Endothelial cell (in vitro differentiated cells): ENCODE results near the gene WDR5B. TPM values are rescaled to one million over a fixed set of nuclear protein-coding genes. Genes with fewer than 3 reads are reported as not detected.
A peak's percentile ranks its signal among the peaks of the same experiment; 100 is the strongest.
"Not testable (repeated sequence)": the region's sequence is repeated elsewhere in the genome, so short reads cannot be mapped to it uniquely, and the experiment has no call there.

Experiments used
- DNase-seq: peaks from one replicate; pipeline ENCODE4 v3.0.0; 2021; ENCODE audit warnings: low spot score
- H3K27ac Mint-ChIP-seq: one replicate; pipeline ENCODE4 v1.8.0; 2021; ENCODE audit warnings: mixed read lengths, inconsistent platforms; ENCODE audit not compliant: unreplicated experiment
- H3K27me3 Mint-ChIP-seq: one replicate; pipeline ENCODE4 v1.8.0; 2021; ENCODE audit warnings: mild to moderate bottlenecking, moderate library complexity, mixed read lengths, inconsistent platforms; ENCODE audit not compliant: unreplicated experiment
- H3K36me3 Mint-ChIP-seq: one replicate; pipeline ENCODE4 v1.8.0; 2021; ENCODE audit warnings: mild to moderate bottlenecking, low read depth, mixed read lengths, inconsistent platforms; ENCODE audit not compliant: unreplicated experiment
- H3K4me1 Mint-ChIP-seq: one replicate; pipeline ENCODE4 v1.8.0; 2021; ENCODE audit warnings: mild to moderate bottlenecking, mixed read lengths, inconsistent platforms; ENCODE audit not compliant: unreplicated experiment
- H3K4me3 Mint-ChIP-seq: one replicate; pipeline ENCODE4 v1.8.0; 2021; ENCODE audit warnings: mild to moderate bottlenecking, mixed read lengths, inconsistent platforms; ENCODE audit not compliant: unreplicated experiment
- H3K9me3 Mint-ChIP-seq: one replicate; pipeline ENCODE4 v1.8.0; 2021; ENCODE audit warnings: mixed read lengths, inconsistent platforms; ENCODE audit not compliant: unreplicated experiment
- total RNA-seq: library from RNA; stranded (reverse); fragmentation: NEBNext Ultra II Directional; extraction: Animal tissue kit (Norgen Biotek cat#: 25700); gene quantifications from one replicate; pipeline ENCODE4 v1.2.1, GENCODE V29; 2021; ENCODE audit not compliant: unreplicated experiment
- TF ChIP-seq, protein P1 (sequence below): fragments of 200-600 bp; sonication (generic); IDR thresholded peaks from one replicate; pipeline ENCODE4 v1.5.0; 2021; ENCODE audit warnings: antibody characterized with exemption; ENCODE audit not compliant: unreplicated experiment

The WDR5B gene
- total RNA-seq, 1 donor from 2014 or later, result 3.1 TPM

DNA sequence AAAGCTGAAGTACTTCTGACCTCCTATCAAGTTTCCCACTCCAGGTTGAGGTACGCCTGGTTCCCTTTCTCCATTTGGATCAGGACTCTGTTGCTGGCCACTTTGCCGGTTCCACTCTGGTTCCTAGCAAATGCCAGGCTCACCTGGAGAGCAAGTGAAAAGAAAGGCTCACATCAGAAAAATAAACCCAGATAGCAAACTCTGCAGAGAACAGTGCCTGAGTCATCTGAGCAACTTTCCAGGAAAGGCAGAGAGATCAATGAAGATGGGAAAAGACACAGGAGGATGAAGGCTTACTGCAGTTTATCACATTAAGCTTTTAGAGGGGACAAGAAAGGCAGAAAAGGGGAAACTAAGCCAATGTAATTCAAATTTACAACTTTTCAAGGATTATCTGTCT, 41.8 kb upstream of the WDR5B start:
- Mint-ChIP-seq H3K4me3 (peak overlapping the region; percentile 28), H3K27ac (no peak overlapping the region), H3K9me3 (no peaks in the 10 kb centered on the region), H3K27me3 (no peaks in the 10 kb centered on the region), H3K36me3 (peaks cover 23% of the 10 kb centered on the region), H3K4me1 (peaks cover 11% of the 10 kb centered on the region)
- DNase-seq, result no peak
- TF ChIP-seq, protein P1, sequence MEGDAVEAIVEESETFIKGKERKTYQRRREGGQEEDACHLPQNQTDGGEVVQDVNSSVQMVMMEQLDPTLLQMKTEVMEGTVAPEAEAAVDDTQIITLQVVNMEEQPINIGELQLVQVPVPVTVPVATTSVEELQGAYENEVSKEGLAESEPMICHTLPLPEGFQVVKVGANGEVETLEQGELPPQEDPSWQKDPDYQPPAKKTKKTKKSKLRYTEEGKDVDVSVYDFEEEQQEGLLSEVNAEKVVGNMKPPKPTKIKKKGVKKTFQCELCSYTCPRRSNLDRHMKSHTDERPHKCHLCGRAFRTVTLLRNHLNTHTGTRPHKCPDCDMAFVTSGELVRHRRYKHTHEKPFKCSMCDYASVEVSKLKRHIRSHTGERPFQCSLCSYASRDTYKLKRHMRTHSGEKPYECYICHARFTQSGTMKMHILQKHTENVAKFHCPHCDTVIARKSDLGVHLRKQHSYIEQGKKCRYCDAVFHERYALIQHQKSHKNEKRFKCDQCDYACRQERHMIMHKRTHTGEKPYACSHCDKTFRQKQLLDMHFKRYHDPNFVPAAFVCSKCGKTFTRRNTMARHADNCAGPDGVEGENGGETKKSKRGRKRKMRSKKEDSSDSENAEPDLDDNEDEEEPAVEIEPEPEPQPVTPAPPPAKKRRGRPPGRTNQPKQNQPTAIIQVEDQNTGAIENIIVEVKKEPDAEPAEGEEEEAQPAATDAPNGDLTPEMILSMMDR, result no peak

DNA sequence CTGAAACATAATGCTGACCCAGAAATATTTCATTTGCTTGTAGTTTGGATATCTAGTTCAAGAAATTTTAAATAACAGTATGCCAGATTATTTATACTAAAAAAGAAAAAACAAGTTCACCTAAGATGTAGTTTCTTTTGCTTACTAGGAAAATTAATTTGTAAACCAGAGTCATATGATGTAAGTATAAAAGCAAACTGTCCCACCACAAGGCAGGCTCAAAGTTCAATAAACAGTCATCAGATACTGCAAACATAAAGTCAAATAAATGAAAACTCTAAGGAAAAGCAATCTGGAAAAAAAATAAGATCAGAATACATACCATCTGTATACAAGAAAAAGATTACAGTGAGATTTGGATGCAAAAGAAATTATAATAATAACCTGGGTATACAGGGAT, 40.2 kb upstream of the WDR5B start:
- H3K27me3 Mint-ChIP-seq, result no peaks in the 10 kb centered on the region
- TF ChIP-seq, protein P1, result no peak

DNA sequence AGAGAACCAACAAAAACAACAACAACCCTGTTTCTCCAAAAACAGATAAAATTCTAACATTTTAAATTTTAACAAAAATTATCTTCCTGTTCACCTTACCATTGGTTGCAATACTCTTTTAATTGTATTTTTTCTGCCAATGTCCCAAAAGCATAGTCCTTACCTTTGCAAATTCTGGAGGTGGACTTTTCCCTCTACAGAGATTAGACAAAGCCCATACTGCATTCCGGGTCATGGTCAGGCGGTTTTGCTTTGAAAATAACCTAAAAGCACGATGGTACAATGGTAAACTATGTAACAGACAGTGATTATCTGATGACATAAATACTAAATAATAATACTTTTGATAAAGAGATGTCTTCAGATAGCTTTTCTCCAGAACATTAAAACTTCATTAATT, 35.5 kb upstream of the WDR5B start:
- no peak overlapping the region for H3K27ac Mint-ChIP-seq
- TF ChIP-seq, protein P1, result no peak
- no peak overlapping the region for H3K4me3 Mint-ChIP-seq
- peaks cover 50% of the 10 kb centered on the region for H3K36me3 Mint-ChIP-seq
- no peaks in the 10 kb centered on the region for H3K27me3 Mint-ChIP-seq
- peaks cover 2% of the 10 kb centered on the region for H3K4me1 Mint-ChIP-seq
- DNase-seq, result no peak
- no peaks in the 10 kb centered on the region for H3K9me3 Mint-ChIP-seq

More for the DNA sequence above, 40.2 kb upstream of the WDR5B start:
- Mint-ChIP-seq H3K4me3 (no peak overlapping the region), H3K9me3 (no peaks in the 10 kb centered on the region), H3K36me3 (peaks cover 33% of the 10 kb centered on the region), H3K4me1 (no peaks in the 10 kb centered on the region), H3K27ac (no peak overlapping the region)
- no peak for DNase-seq

DNA sequence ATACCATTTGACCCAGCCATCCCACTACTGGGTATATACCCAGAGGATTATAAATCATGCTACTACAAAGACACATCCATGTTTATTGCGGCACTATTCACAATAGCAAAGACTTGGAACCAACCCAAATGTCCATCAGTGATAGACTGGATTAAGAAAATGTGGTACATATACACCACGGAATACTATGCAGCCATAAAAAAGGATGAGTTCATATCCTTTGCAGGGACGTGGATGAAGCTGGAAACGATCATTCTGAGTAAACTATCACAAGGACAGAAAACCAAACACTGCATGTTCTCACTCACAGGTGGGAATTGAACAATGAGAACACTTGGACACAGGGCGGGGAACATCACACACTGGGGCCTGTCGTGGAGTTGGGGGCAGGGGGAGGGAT, 32.4 kb upstream of the WDR5B start:
- not testable (repeated sequence) for H3K27ac Mint-ChIP-seq, H3K9me3 Mint-ChIP-seq, DNase-seq, H3K4me3 Mint-ChIP-seq, H3K4me1 Mint-ChIP-seq, H3K27me3 Mint-ChIP-seq
- peaks cover 60% of the 10 kb centered on the region for H3K36me3 Mint-ChIP-seq

DNA sequence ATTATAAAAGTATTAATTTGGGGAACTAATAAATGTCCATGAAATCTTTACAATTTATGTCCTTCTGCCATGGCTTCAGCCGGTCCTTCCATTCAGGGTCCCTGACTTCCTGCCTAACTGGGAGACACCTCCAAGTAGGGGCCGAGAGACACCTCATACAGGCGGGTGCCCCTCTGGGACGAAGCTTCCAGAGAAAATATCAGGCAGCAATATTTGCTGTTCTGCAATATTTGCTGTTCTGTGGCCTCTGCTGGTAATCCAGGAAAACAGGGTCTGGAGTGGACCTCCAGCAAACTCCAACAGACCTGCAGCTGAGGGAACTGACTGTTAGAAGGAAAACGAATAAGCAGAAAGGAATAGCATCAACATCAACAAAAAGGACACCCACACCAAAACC, 28.6 kb upstream of the WDR5B start:
- H3K4me3 Mint-ChIP-seq, H3K27me3 Mint-ChIP-seq, H3K9me3 Mint-ChIP-seq, H3K4me1 Mint-ChIP-seq, H3K27ac Mint-ChIP-seq, DNase-seq: not testable (repeated sequence)
- peaks cover 67% of the 10 kb centered on the region for H3K36me3 Mint-ChIP-seq

DNA sequence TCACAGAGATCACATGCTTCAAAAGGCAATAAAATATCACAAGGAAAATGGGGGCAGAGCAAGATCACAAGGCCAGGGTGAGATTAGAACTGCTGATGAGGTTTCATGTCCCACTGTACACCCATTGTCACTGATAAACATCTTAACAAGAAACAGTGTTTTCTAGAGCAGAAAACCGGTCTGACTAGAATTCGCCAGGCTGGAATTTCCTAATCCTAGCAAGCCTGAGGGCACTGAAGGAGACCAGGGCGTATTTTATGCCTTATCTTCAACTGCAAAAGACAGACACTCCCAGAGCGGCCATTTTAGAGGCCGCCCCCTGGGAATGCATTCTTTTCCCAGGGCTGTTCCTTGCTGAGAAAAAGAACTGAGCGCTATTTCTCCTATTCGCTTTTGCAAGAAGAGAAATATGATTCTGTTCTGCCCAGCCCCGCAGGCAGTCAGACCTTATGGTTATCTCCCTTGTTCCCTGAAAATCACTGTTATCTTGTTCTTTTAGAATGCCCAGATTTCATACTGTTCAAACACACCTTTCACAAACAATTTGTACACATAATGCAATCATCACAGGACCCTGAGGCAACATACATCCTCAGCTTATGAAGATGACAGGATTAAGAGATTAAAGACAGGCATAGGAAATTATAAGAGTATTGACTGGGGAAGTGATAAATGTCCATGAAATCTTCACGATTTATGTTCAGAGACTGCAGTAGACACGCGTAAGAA, 28.1 kb upstream of the WDR5B start:
- H3K27ac Mint-ChIP-seq, DNase-seq, H3K27me3 Mint-ChIP-seq, H3K9me3 Mint-ChIP-seq, H3K4me1 Mint-ChIP-seq: not testable (repeated sequence)
- Mint-ChIP-seq H3K36me3 (peaks cover 63% of the 10 kb centered on the region), H3K4me3 (peak overlapping the region; percentile 58)
